UCSD-AML1 (cell line): Measurements from ENCODE around the gene TMEM174.
A peak's percentile ranks its signal among the peaks of the same experiment; 100 is the strongest.

ENCODE experiments used
- DNase-seq: peaks from one replicate; lab custom pipeline; 2025; ENCODE audit not compliant: unreplicated experiment; lab: John Stamatoyannopoulos, UW

TMEM174 gene

DNA sequence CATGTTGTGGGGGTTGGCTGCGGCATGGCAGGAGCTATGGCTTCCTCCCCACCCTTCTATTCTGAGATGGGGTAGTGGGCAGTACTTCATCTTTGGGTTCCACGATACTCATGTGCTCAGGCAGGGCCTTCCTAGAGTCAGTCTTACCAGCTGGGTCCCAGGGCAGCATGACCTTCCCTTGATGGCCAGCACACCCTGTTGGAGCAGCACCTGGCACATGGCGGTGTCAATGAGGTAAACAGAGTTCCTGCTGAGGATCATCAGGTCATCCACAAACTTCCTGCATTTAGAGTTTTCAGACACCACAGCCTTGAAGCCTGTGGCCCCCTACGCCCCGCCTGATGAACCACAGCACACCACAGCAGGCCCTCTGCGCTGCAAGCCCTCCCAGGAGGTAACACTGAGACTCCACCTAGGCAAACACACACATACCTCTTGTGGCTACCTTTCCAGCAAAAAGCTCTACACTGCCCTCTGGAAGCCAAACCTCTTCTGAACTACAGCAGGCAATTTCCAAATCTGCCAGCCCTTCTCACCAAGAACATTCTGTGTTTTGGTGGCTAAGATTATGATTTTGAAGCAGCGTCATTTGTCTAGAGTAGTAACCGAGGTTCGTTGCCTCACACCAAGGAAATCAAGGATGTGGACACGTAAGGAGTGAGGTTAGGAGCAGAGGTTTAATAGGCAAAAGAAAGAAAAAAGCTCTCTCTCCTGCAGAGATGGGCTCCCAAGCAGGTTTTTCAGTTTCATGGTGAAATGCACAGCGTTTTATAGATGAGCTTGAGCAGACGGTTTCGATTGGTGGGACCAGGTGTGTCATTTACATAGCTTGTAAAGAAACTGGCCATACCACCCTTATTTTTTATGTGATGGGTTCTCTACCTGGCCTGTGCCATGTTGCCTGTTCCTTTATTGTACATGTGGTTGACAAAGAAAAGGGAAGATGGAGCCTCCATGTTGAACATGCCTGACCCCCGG, 20.3 kb upstream of the TMEM174 start:
- DNase-seq: no peak

DNA sequence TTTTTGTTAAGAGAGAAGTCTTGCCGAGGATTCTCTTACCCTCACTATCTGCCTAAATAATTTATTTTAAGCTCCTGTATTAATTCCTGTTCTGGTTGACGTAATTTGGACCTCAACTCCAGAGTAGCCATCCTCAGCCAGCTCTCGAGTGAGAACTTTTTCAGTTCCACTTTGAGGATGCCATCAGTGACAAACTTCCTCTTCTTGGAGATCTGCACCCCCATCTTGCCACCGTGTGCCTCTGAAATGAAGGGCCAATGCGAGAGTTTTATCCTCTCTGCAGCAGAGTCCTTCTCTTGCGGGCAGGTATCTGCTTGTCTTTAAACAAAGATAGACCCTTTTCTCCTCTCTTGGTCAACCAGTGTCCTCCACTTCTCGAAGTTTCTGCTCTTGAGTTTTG, 19.5 kb upstream of the TMEM174 start:
- no peak for DNase-seq

DNA sequence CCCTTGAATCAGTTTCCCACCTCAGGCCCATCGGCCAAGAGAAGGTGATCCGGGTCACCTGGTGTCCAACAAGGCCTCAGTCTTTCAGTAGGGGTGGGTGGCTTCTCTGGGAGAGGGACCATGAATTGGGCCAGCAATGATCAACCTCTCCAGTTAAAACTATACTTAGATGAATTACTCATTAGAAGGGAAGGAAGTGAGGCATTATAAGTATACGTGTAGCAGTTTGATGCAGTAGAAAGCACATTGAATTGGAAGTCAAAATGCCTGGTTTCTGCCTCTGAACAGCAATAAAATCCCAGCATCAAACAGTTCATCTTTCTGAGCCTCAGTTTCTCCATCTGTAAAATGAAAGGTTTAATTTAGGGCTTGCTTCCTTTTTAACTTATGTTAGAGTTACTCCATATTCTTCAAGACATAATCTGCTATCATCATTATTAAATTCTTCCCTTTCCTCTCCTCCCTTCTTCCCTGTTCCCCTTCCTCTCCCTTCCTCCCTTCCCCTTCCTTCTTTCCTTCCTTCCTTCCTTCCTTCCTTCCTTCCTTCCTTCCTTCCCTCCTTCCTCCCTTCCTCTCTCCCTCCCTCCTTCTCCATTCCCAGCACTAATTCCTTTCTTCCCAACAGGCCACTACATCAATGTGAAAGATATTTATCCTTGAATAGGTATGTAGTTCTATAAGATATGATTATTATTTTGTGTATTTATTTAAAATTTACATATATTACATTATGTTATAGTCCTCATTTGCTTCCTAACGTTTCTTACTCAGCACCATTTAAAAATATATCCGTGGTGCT, 18.6 kb upstream of the TMEM174 start:
- no peak for DNase-seq

DNA sequence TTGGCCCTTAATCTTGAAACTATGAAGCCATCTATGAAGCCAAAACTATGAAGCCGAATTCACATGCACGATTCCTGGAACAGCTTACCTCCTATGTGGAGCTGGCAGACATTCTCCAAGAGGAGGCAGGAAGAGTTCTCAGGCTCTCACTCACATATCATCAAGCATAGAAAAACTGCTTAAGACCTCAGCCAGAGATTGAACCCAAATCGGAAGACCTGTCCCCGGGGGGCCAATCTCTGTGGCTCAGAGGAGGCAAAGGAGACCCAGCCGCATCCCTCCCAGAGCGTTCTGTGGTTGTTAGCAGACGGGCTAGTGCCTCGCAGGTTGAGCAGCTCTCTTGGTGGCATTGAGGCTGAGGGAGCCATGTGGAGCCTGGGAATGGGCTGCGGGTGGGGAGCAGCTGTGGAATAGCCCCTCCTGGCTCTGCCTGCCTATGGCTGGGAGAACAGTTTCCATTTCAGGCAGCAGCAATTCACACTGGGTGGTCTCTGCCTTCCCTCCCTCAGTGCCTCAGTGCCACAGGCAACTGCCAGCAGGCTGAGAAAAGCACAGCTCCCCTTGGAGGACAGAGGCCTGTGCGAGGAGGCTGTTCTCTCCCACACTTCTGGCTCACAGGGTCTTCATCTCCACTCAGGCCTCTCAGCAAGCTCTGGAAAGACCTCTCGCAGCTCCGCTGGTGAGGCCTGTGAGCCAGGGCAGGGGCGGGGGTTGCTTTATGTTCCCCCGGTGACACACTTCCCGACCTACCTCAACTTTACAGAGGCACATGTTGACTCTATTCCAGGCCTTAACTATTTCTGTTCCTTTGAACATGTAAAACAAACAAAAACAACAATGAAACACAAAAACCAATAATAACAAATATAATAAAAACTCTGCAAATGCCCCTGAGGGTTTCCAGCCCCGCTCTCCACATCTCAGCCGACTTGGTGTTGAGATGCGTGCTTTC, 17.4 kb upstream of the TMEM174 start:
- DNase-seq: no peak

DNA sequence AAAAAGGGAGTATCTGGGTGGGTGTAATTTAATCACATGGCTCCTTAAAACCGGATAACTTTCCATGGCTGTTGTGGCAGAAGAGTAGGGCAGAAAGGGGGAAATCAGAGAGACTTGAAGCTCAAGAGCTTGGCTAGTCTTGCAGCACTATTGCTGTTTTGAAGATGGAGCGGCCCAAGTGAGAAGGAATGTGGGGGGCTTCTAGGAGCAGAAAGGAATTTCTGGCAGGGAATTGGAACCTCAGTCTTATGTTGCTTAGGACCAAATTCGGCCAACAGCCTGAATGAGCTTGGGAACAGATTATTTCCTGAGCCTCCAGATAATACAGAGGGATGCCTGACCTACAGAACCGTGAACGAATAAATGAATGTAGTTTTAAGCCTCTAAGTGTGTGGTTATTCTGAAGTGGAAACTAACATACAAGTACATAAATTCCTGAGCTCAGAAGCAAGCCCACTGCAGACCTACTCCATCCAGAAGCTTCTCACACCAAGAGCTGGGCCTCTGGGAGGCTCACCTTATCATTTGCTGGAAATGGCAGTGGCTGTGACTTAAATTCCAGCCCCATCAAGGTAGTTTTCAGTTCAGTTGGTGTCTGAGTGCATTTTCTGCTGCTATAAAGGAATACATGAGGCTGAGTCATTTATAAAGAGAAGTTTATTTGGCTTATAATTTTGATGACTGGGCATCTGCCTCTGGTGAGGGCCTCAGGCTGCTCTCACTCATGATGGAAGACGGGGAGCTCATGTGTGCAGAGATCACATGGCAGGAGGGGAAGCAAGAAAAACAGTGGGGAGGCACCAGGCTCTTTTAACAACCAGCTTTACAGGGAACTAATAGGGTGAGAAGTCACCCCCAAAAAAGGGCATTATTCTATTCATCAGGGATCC, 15.3 kb upstream of the TMEM174 start:
- DNase-seq: no peak

DNA sequence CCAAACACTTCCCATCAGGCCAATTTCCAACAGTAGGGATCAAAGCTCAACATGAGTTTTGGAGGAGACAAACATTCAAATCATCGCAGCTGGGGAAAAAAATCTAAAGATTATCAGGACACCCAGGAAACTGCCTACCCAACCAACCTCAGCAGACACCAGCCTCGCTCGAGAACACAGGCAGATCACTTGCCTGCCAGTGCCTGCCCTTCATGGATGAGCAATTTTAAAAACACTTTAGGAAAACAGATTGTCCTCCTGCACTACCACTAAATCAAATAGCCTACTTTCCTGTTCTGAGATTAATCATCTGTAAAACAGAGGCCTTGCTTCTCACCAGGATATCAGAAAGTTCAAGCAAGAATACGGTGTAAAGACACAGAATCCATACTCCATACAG, 14.7 kb upstream of the TMEM174 start:
- no peak for DNase-seq

DNA sequence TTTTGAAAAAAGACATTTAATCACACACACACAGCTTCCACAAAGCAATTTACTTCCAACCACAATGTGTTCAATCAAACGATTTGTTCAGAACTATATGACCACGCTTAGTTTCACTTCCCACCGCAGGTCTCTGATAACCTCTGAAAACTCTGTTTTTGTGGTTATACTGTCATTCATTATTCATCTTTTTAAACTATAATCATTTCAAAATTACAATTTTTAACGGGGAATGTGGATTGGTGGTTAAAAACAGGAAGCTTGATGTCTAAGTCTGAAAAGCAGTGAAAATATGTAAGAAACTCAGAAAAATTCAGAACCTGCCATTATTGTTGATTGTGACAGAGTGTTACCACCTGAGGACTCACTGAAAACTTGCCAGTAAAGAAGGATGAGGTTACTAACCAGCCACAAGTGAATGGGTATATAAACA, 12.7 kb upstream of the TMEM174 start:
- no peak for DNase-seq

DNA sequence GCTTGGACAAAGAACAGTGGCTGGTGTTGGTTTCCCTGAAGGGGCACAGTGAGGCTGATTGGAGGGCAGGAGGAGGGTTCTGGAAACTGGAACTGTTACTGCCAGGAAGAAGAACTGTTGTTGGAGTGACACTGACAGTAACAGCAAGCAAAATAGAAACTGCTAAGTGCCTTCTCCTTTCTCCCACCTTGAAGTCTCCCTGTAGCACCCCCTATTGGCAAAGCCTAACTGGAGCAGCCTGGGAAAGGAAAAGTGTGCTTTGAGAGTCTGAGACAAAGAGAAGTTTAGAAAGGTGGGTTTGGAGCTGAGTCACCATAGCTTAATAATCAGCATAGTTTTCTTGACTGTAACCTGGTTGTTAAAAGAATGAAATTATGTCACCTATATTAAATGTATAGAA, 2.5 kb upstream of the TMEM174 start:
- DNase-seq: peak; percentile 23

DNA sequence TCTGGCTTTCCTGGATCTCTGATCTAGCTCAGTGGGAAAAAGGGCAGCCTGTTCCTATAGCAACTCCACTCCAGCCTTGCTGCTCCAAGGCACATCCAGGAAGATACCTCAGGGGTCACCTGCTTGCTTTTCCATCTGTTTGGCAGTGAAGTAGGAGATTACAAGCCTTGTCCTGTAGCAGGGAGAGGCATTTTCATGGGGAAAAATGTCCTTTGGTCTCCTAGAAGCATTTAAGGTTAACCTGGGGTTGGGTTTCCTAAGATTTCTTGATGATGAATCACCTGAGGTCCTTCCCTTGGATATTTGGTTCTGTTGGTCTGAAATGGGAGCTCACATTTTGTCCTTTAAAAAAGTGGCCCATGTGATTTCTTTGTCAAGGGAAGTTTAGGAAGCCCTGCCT, 1.5 kb upstream of the TMEM174 start:
- no peak for DNase-seq

DNA sequence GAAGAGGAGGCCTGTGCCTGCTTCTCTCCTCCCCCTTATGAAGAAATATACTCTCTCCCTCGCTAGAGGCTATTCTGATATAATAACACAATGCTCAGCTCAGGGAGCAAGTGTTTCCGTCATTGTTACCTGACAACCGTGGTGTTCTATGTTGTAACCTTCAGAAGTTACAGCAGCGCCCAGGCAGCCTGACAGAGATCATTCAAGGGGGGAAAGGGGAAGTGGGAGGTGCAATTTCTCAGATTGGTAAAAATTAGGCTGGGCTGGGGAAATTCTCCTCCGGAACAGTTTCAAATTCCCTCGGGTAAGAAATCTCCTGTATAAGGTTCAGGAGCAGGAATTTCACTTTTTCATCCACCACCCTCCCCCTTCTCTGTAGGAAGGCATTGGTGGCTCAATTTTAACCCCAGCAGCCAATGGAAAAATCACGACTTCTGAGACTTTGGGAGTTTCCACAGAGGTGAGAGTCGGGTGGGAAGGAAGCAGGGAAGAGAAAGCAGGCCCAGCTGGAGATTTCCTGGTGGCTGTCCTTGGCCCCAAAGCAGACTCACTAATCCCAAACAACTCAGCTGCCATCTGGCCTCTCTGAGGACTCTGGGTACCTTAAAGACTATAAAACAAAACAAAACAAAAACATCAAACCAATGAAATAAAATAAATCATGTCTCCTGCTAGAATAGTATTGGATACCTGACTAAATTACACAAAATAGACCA, 1.3 kb downstream of the TMEM174 start:
- no peak for DNase-seq

DNA sequence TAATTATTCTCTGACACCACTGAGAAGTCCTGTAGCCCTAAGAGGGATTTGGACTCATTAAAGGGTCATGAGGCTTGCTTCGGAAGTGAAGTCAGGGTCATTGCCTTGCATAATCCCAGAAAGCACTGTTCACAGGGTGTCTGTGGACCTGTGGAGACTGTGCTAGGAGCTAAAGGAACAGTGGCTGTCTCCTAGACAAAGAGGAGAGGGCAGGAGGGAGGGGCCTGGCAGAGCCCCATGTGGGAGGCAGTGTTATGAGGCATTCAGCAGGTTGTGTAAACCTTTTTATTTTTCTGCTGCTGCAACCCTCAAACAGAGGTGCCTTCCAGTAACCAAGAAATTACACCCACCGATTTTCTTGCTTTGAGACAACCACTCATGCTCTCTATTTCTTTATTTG, 3.3 kb downstream of the TMEM174 start:
- no peak for DNase-seq

DNA sequence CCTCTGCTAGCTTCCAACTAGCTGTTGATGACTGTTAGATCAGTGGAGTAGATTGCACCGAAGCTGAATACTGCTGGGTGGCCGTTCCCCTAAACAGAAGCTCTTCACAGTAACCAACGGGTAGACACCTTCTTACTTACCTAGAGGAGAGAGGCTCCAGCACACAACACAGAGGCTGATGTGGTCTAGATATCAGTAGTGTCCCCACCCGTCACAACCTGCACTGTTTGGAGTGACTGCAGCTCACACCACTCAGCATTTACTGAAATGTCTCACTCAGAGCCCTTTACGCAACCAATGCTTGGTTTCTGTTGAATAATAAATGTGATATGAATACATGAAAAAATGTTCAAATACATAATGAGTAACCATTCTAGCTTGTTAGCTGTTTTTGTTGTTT, 5.3 kb downstream of the TMEM174 start:
- DNase-seq: no peak

DNA sequence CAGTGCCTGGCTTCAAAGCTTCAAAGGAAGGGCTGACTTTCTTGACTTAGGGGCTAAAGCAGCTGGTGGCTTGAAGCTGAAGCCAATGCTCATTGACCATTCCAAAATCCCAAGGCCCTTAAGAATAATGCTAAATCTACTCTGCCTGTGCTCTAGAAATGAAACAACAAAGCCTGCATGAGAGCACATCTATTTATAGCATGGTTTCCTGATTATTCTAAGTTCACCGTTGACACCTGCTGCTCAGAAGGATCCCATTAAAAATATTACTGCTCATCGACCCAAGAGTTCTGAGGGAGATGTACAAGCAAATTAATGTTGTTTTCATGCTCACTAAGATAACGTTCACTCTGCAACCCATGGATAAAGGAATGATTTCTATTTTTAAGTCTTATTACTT, 6.7 kb downstream of the TMEM174 start:
- no peak for DNase-seq

DNA sequence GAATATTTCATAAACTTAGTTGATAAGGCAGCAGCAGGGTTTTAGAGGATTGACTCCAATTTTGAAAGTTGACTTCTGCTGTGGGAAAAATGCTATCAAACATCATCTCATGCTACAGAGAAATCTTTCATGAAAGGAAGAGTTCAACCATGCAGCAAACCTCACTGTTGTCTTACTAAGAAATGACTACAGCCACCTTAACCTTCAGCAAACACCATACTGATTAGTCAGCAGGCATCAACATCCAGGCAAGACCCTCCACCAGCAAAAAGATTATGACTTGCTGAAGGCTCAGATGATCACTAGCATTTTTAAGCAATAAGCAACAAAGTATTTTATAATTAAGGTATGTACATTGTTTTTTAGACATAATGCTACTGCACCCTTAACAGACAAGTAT, 7.6 kb downstream of the TMEM174 start:
- no peak for DNase-seq

DNA sequence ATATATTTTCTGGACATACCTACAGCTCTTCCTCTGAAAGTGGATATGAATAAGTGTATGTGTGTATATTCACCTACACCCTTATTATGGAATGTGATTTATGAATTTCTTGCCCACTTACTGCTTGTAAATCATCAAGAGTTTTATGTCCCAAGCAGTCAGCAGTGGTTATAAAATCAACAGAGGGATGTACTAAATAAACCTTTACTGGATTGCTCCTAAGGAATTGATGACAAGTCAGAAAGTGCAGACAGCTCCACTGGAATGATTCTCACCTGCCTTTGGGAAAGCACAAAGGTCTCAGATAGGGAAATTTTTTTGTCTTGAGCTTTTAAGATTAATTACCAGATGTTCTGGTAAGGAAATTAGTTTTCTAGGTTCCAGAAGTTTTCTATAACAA, 9.3 kb downstream of the TMEM174 start:
- DNase-seq: no peak

DNA sequence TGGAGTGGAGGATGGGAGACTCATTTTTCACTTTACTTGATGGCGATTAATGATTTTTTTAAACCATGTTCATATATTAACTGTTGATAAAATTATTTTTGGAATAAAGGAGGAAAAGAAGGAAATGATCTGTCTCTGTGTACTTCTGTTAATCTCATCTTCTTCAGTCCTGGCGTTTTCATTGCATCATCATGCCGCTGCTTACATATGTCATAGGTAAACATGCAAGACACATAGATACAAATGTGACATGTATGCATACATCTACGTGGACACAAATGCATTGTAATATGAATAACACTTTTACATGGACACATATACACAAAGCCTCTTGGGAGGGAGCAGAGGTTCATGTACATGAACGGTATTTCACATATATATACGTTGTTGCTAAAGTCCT, 10.0 kb downstream of the TMEM174 start:
- no peak for DNase-seq

DNA sequence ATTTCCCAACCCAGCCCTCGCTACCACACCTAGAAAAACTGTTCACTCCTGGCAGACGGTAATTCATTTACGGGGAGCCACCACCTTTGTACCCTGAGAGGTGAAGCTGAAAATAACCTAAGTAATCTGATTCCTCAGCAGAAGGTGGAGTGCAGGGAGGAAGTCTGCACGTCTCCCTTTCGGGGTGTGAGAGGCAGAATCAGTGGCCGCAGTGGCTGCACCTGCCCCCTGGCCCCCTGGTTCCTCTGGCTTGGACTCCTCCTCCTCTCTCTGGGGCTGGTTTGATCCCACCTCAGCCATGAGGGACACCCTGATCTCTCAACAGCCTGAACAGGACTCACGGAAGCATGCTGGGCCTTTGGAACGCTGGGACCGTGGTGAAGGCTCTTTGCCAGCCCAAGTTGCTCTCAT, 10.5 kb downstream of the TMEM174 start:
- DNase-seq: no peak

DNA sequence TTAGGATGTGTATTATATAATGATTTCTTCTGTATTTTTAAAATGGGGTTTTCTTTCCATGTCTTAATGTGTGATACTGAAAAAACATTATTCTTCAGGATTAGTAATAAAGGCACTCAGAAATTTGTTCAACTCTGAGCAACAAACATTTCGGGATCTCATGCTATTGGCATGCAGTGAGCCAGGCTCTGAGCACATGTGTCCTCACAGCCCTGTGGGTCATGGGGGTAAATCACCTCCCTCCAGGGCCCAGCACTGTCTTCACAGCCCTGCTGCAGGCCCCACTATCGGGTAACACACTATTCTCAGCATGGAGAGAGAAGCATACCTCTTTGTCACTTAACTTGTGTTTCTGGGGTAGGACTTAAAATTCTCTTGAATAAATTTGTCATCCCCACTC, 14.0 kb downstream of the TMEM174 start:
- no peak for DNase-seq

DNA sequence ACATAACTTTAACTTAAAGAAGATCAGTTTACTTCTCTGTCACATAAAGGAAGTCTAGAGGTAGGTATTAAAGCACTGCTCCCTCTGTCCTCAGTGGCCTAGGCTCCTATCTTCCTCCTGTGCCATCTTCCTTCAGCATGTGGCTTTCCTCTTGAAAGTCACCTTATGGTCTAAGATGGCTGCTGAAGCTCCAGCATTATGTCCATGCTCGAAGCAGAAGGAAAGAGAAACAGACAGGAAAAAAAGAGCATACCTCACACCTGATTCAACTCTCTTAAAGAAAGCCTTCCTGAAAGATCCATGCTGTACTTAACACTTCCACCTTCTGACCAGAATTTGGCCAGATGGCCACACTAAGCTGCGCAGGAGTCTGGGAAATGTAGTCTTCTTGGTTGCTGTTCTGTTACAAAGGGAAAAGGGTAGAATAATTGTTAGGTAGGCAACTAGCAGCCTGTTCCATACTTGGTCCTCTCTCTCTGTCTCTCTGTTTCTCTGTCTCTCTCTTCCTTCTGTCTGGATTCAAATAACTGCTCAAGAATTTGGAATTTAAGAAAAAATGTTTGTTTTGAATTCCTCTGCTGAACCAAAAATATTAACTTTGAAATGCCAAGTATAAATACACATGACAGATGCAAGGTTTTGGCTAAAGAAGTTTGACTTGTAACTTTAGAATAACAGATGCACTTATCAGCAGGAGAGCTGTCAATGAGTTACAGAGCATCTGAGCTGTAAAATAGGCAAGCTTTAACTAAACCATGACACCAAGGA, 16.0 kb downstream of the TMEM174 start:
- DNase-seq: no peak
